ENCODE data around the gene DNMT3A. TPM values are rescaled to one million over a fixed set of nuclear protein-coding genes. Genes with fewer than 3 reads are reported as not detected.

Gene DNMT3A
- total and polyA plus RNA-seq, 2 donors (not counting 3 experiments of a cell fraction or from before 2014, with no cell fraction given): 23.3 to 71.7 TPM

DNA sequence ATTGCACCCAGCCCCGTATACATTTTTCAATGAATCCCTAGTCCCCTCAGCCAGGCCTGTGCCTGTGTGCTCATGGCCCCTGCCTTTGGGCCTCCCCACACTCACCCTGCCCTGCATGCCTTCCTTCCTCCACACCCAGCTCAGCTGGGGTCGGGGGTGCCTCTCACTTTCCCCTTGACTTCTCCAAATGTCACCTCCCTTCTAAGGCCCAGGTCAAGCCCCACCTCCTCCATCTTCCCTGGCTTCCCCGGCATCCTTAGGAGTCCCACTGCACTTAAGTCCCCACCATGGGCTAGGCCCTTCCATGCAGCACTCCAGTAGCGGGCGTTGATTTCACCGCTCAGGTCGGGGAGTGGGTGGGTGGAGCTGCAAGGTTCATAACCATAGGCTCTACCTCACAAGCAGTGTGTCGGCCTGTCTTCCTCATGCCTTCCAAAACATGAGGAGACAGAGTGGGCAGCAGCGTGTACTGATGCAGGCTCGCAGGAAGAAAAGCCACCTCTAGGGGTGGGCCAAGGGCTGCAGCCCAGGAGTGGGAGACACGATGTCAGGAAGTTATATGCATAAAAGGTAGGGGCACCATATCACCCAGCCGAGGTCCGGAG, 47.7 kb downstream of the DNMT3A start:
- intact Hi-C loops (cut with micrococcal nuclease) (loop anchor here (2.0 kb wide), 1 partner anchor 17 kb away; no protein-coding TSS in a partner anchor), dilution Hi-C loops (cut with MboI; ENCODE audit: extremely low pct_ligation_motif_present, low sequenced_read_pairs) (no loop called here)
- DNase-seq (ENCODE audit: low read depth, low spot score) (no peak), FAIRE-seq (no peak)
- Histone ChIP-seq H3K27me3 (ENCODE audit: control insufficient read depth in 2 of 2, insufficient read depth in 2 of 2, low read length in 2 of 2) (no peaks in the 10 kb centered on the region), H3K27ac (ENCODE audit: insufficient read depth, low read depth, low read length) (no peak overlapping the region), H3K9ac (replicated peaks; ENCODE audit: extremely low read depth, insufficient read depth, low read length) (no peak overlapping the region), H3K9me1 (replicated peaks; ENCODE audit: control insufficient read depth, extremely low read depth, insufficient read depth, low read length) (no peaks in the 10 kb centered on the region), H3K9me3 (replicated peaks; ENCODE audit: control insufficient read depth, insufficient read depth, low read length) (no peaks in the 10 kb centered on the region), H3K4me2 (ENCODE audit: insufficient read depth, low read length) (no peak overlapping the region), H3K4me3 (replicated peaks in 1 of 3; ENCODE audit: insufficient read depth in 1 of 3, low read depth in 1 of 3, low read length in 3 of 3) (no peak overlapping the region), H4K20me1 (replicated peaks; ENCODE audit: control insufficient read depth, extremely low read depth, insufficient read depth, low read length) (no peaks in the 10 kb centered on the region), H3K4me1 (ENCODE audit: control insufficient read depth, extremely low read depth, insufficient read depth, low read length) (peaks cover 38% of the 10 kb centered on the region), H3K36me3 (ENCODE audit: control insufficient read depth in 2 of 2, extremely low read depth in 1 of 2, insufficient read depth in 2 of 2, low read length in 2 of 2) (peaks cover 0 to 7% of the 10 kb centered on the region in 2 experiments), H3K79me2 (ENCODE audit: control insufficient read depth, insufficient read depth, low read length) (no peaks in the 10 kb centered on the region), H2AFZ (ENCODE audit: low read depth, low read length) (no peak overlapping the region)
- ChIA-PET POLR2A (no interaction called here), CTCF (interaction anchor here (0.9 to 8.9 kb wide), 4 partner anchors 15 to 65 kb away, joined by 3 to 59 read pairs (median 4); no protein-coding TSS in a partner anchor)
- no peak for TF ChIP-seq MAX (IDR thresholded peaks at IDR 0.05; ENCODE audit: insufficient read depth, insufficient read length)
- TF ChIP-seq POLR2AphosphoS5 (IDR thresholded peaks at IDR 0.05; ENCODE audit: insufficient read depth, low read depth, low read length): no peak
- TF ChIP-seq MYC (IDR thresholded peaks at IDR 0.05; ENCODE audit: low read depth, low read length): no peak
- BruUV-seq (replicated peaks): no TSS peak

DNA sequence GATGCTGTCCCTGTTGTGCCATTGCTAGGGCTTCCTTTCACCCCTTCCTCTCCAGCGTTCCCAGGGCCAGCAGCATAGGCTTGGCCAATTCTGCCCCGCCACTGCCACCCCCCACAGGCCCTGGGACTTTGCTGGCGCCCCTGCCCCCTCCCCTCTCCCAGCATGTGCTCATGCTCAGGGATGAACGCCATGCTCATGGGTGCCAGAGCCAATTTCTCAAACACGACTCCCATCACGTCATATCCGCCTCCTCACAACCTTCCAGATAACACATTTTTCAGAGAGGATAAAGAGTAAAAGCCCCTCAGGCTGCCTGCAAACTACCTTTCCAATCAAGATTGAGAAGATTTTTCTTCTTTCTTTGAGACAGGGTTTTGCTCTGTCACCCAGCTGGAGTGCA, 48.6 kb downstream of the DNMT3A start:
- dilution Hi-C loops (cut with MboI; ENCODE audit: extremely low pct_ligation_motif_present, low sequenced_read_pairs) (no loop called here), intact Hi-C loops (cut with micrococcal nuclease) (no loop called here)
- Histone ChIP-seq H2AFZ (ENCODE audit: low read depth, low read length) (no peak overlapping the region), H3K9ac (replicated peaks; ENCODE audit: extremely low read depth, insufficient read depth, low read length) (no peak overlapping the region), H3K79me2 (ENCODE audit: control insufficient read depth, insufficient read depth, low read length) (no peaks in the 10 kb centered on the region), H3K4me1 (ENCODE audit: control insufficient read depth, extremely low read depth, insufficient read depth, low read length) (peaks cover 38% of the 10 kb centered on the region), H3K4me3 (replicated peaks in 1 of 3; ENCODE audit: insufficient read depth in 1 of 3, low read depth in 1 of 3, low read length in 3 of 3) (no peak overlapping the region), H3K27ac (ENCODE audit: insufficient read depth, low read depth, low read length) (no peak overlapping the region), H3K9me3 (replicated peaks; ENCODE audit: control insufficient read depth, insufficient read depth, low read length) (no peaks in the 10 kb centered on the region), H3K9me1 (replicated peaks; ENCODE audit: control insufficient read depth, extremely low read depth, insufficient read depth, low read length) (no peaks in the 10 kb centered on the region), H3K36me3 (ENCODE audit: control insufficient read depth in 2 of 2, extremely low read depth in 1 of 2, insufficient read depth in 2 of 2, low read length in 2 of 2) (peaks cover 0 to 4% of the 10 kb centered on the region in 2 experiments), H4K20me1 (replicated peaks; ENCODE audit: control insufficient read depth, extremely low read depth, insufficient read depth, low read length) (no peaks in the 10 kb centered on the region), H3K27me3 (ENCODE audit: control insufficient read depth in 2 of 2, insufficient read depth in 2 of 2, low read length in 2 of 2) (no peaks in the 10 kb centered on the region), H3K4me2 (ENCODE audit: insufficient read depth, low read length) (no peak overlapping the region)
- ChIA-PET POLR2A (no interaction called here), CTCF (interaction anchor here (8.9 kb wide), 1 partner anchor 14 kb away, joined by 59 read pairs; no protein-coding TSS in a partner anchor)
- DNase-seq (ENCODE audit: low read depth, low spot score) (no peak), FAIRE-seq (no peak)
- TF ChIP-seq GATA2 (IDR thresholded peaks at IDR 0.05; ENCODE audit: insufficient read depth, insufficient read length, low read depth, low read length) (no peak), POLR2AphosphoS5 (IDR thresholded peaks at IDR 0.05; ENCODE audit: insufficient read depth, low read depth, low read length) (no peak), JUN (IDR thresholded peaks at IDR 0.05; ENCODE audit: borderline replicate concordance, insufficient read depth, insufficient read length, low read depth) (no peak), POLR2A (IDR thresholded peaks at IDR 0.05; ENCODE audit: low read depth, low read length) (no peak), MAX (IDR thresholded peaks at IDR 0.05; ENCODE audit: insufficient read depth, insufficient read length) (no peak), FOS (IDR thresholded peaks at IDR 0.05; ENCODE audit: borderline replicate concordance, insufficient read depth, low read length) (no peak), CTCF (IDR thresholded peaks at IDR 0.05; ENCODE audit: extremely low read depth in 1 of 2, insufficient read depth in 1 of 2, low read depth in 1 of 2, low read length in 2 of 2) (no peak), MYC (IDR thresholded peaks at IDR 0.05; ENCODE audit: low read depth, low read length) (no peak), EZH2 (IDR thresholded peaks at IDR 0.05; ENCODE audit: borderline replicate concordance, low read depth, low read length, severe bottlenecking) (no peak)
- BruUV-seq (replicated peaks): no TSS peak
